HG03432 (cell line): ENCODE results near the gene ADAMTS17.

ENCODE experiments used
- ATAC-seq: cut with Tn5 transposase; IDR thresholded peaks from one replicate; pipeline ENCODE4 v1.9.1; 2021; ENCODE audit warnings: mild to moderate bottlenecking, moderate library complexity; ENCODE audit not compliant: unreplicated experiment

The ADAMTS17 gene

GRCh38 chr15:100278596-100279380 lies 63.0 kb downstream of the ADAMTS17 start:
- ATAC-seq: no peak

GRCh38 chr15:100277087-100277855 lies 64.5 kb downstream of the ADAMTS17 start:
- no peak for ATAC-seq

- ATAC-seq: no peak
Observed at GRCh38 chr15:100276506-100276905, 65.3 kb downstream of the ADAMTS17 start.

- no peak for ATAC-seq
Observed at GRCh38 chr15:100275641-100276040, 66.1 kb downstream of the ADAMTS17 start.

- ATAC-seq: no peak
Observed at GRCh38 chr15:100269831-100270230, 71.9 kb downstream of the ADAMTS17 start.

GRCh38 chr15:100266166-100266565 lies 75.6 kb downstream of the ADAMTS17 start:
- ATAC-seq: no peak

- ATAC-seq: no peak
Observed at GRCh38 chr15:100265641-100266035, 76.1 kb downstream of the ADAMTS17 start.

GRCh38 chr15:100264994-100265640 lies 76.7 kb downstream of the ADAMTS17 start:
- ATAC-seq: no peak

- ATAC-seq: no peak
Observed at GRCh38 chr15:100263721-100264455, 77.9 kb downstream of the ADAMTS17 start.

- ATAC-seq: no peak
Observed at GRCh38 chr15:100263031-100263430, 78.7 kb downstream of the ADAMTS17 start.

GRCh38 chr15:100261302-100262240 lies 80.2 kb downstream of the ADAMTS17 start:
- ATAC-seq: no peak

GRCh38 chr15:100259266-100259665 lies 82.5 kb downstream of the ADAMTS17 start:
- no peak for ATAC-seq

- no peak for ATAC-seq
Observed at GRCh38 chr15:100256970-100257650, 84.7 kb downstream of the ADAMTS17 start.

GRCh38 chr15:100256101-100256969 lies 85.4 kb downstream of the ADAMTS17 start:
- ATAC-seq: no peak

GRCh38 chr15:100255644-100256043 lies 86.1 kb downstream of the ADAMTS17 start:
- no peak for ATAC-seq

GRCh38 chr15:100254691-100255090 lies 87.1 kb downstream of the ADAMTS17 start:
- ATAC-seq: no peak

- no peak for ATAC-seq
Observed at GRCh38 chr15:100254285-100254684, 87.5 kb downstream of the ADAMTS17 start.

- no peak for ATAC-seq
Observed at GRCh38 chr15:100253640-100254039, 88.1 kb downstream of the ADAMTS17 start.
